AG20443 (cell line): ENCODE data around the gene ERGIC2.

Source experiments
- DNase-seq: peaks from one replicate; pipeline ENCODE4 v3.0.0; 2012; ENCODE audit warnings: low spot score, mixed read lengths

ERGIC2 gene

GRCh38 chr12:29374913-29375312 is 6.1 kb downstream of the ERGIC2 start:
- DNase-seq: no peak

DNA sequence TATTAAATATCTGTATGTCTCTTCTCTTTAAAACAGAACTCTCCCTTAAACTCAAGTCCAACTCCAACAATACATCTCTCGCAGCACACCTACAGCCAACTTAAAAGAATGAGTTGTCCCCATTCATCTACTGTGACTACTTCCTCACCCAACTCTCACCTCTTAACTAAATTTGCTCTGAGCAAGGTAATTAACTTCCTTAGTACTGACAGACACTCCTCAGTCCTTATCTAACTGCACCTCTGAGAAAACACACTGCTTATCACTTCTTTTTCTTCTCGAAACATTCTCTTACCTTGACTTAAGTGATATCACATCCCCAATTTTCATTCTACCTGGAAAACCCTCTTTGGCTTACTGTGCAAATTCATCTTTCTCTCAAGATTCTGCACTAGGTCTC is 7.0 kb downstream of the ERGIC2 start:
- no peak for DNase-seq

- no peak for DNase-seq
These were observed 15.9 kb downstream of the ERGIC2 start for GRCh38 chr12:29365091-29365490.

- DNase-seq: no peak
These were observed 26.0 kb downstream of the ERGIC2 start for GRCh38 chr12:29354954-29355353.

DNA sequence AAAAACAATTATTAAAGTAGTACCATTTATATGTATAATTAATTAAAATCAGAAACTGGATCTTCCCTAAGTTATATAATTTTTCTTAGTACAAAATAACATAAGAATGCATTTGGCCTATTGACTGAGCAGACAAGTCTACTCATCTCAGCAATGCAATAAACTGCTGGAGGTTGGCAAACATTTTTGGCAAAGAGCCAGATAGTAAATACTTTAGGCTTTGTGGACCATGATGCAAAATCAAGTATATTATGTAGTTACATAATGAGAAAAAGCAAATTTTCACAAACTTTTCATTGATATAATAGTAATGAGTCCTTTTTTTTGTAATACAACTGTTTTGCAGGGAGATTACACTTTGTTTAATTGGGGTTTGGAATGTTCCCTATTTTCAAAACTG is 30.9 kb downstream of the ERGIC2 start:
- DNase-seq: peak; percentile 22

DNA sequence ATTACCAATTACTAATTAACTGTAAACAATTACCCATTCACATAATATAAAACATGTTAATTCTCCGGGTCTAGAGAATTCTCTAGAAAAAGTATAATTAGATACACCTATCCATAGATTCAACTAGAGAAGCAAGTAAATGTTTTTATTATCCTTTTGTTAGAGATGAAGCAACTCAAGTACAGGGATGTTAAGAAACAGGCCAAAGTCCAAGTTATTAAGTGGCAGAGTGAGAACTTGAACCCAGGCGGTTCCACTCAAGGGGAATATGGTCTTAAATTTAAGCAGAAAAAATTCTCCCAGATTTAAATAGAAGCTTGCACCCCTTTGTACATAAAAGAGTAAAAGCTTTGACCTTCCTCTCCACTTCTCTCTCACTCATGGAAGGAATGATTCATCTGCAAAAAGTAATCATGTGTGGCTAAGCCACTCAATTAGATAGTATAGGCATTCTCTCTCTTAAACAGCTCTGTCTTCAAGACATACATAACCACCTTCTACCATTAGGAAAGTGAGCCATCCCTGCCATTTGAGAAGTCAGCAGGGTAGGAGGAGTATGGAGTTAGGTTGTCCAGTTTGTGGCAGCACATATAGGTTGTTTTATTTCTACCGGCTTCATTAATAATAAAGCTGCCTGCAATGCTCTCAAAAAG is 34.1 kb downstream of the ERGIC2 start:
- no peak for DNase-seq

DNA sequence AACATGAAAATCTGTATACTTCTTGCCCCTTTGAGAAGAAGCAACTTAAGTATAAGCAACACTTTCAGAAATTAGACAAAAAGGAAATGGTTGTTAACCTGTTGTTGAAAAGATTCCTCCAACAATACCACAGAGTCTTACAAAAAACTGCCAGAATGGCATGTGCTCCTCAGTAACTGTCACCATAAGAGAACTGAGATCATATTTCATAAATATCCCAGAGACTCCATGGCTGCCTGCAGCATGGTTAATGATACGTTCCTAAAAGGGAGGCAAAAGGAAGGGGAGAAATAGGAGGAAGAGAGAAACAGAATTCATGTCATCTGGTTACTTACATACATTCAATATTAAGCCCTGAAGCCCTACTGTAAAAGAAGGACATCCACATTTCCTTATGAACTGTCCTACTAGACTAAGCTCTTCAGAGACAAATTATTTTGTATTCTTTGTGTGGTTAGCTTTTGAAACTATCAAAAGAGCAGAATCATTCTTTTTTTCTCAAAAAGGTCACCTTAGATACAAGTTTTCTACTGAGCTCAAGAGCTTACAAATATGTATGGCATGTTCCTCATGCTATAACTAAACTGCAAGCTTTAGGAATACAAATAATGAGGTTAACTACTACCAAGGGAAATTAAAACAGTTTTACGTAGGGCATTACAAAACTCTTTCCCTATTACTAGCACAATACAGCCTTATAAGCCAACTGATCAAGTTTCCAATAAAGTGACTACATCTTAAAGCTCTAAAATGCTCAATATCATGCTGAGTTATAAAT is 37.8 kb downstream of the ERGIC2 start:
- no peak for DNase-seq

DNA sequence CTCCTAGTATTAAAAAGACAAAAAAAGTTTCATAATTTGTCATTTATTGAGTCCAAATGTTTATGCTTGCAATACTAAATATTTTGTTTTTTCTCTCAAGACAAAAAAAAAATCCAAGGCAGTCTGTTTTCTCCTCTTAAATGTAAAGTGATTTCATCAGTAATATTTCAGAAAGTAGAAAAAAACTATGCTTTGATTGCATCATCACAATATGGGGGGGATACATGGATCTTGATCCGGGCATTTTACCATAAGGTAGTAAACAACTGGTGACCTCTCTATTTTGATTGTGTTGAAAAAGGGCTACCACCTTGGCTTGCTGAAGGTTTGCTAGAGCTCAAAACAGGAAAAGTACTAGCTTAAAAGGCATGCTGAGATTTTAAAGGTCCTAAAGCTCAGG is 43.6 kb downstream of the ERGIC2 start:
- DNase-seq: no peak

- no peak for DNase-seq
These were observed 46.0 kb downstream of the ERGIC2 start for GRCh38 chr12:29334937-29335336.

DNA sequence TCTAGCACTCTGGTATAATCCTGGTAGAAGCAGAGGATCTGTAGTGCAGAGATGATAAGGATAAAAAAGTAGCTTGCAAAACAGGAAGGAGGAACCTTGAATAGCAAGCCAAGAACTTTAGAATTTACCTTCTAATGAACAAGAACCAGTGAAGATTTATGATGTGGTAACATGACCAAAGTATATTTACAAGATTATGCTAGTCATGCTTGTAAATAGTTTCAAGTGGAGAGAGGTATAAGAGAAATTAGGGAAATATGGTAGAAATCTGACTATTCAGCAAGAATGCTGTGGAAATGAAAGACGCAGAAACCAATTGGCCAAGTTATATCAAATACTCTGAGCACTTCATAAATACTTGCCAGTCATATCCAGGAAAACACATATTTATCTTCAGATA is 47.8 kb downstream of the ERGIC2 start:
- no peak for DNase-seq

- no peak for DNase-seq
These were observed 51.6 kb downstream of the ERGIC2 start for GRCh38 chr12:29329411-29329810.

DNA sequence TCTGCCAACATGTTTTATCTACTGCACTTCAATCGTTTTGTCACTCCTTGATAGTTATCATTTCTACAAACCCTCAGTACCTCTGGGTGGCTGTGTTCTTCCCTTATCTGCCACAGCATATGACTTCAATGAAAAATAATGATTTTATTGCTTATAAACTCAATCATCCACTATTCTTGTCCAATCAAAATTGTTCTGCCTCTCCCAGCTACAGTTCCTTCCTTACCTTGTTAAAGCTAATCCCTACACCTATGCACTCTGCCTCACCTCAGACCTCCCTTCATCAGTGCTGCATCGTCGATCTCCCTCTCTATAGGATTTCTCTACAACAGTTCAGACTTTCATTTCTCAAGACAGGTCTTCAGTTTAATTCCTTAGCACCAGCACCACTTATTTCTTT is 58.8 kb downstream of the ERGIC2 start:
- DNase-seq: no peak

GRCh38 chr12:29320295-29321085 is 60.5 kb downstream of the ERGIC2 start:
- DNase-seq: peak; percentile 52

DNA sequence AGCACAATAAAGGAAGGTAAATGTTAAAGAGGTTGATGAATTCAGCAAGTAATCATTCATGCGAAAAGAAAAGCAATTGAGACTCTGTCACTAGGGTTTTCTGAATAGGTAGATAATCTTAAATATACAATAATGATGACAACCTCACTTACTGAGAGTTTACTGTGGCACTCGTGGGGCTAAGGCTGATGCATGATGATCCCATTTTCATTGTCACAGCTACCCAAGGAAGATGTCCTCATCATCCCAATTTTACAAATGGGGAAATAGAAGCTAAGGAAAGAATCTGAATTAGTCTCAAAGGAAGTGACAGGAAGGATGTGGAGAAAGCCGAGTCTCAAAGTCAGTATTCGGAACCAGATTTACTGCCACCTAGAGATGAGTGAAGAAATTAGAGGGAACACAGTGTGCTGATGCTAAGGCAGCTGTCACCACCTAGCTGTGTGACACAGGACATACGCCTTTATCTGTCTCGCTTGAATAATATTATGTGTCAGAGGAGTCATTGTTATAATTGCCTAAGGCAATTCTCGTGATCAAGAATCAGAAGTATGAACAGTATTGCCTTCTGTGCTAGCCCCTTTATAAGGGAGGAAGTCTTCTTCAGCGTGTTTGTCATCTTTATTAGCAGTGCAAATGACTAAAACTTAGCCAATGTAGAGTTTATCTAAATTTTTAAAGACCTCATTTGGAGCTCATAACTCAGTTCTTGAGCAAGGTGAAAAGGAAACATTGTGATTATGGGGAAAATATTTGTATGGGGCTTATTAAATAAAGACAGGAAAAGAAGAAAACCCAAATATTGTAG is 63.2 kb downstream of the ERGIC2 start:
- DNase-seq: peak; percentile 48

GRCh38 chr12:29316752-29317151 is 64.2 kb downstream of the ERGIC2 start:
- DNase-seq: peak; percentile 25

DNA sequence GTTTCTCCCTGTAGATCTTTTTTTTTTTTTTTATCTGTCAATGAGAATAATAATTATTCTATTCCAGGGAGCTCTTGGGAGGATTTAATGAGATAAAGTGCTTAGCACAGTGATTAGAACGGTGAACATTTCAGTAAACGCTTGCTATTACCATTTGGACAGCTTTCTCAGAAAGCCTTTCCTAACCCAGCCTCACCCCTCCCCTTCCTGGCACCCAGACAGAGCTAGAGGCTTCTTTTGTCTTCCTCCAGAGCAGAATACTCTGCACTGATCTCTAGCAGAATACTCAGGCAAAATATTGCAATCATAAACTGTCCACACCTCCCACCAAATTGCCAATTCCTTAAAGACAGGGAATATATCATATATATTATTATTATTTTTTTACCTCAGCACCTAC is 66.6 kb downstream of the ERGIC2 start:
- DNase-seq: no peak

DNA sequence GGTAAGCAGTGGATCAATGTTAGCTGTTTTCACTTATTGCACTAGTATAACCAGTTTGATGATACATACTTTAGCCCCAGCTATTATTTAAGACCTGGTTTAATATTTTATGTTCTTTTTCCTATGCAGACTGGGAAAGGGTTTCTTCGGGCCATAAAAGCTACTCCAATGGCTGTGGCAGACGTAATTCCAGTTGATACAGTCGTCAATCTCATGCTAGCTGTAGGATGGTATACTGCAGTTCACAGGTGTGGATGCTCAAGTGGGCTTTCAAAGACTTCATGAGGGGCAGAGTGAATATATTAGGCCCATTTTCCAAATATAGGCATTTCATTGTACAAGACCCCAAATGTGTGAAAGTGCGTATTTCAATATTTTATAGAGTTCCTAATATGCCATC is 70.1 kb downstream of the ERGIC2 start:
- no peak for DNase-seq

DNA sequence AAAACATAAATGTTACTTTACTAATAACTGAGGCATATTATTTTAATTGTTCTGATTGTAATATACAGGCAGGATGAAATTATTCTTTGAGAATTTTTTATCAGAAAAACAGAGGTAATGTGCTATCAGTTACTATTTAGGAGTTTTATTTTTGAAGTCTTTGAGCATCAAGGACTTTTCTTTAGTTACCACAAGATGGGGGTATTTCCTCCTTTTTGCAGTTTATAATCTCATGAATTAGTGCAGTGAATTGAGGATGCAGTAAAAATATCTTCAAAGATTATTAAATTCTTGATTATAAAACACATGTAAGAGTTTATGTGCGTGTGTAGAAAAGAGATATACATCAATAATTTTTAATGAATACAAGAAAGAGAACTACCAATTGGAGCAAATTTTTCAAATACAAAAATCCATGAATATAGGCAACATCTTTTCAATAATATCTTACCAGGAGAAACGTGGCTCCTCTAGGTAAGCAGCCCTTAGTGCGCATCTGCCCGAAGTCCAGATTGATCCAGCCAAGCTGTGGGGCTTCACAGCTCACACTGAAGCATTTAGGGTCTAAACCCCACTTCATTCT is 71.6 kb downstream of the ERGIC2 start:
- peak; percentile 14 for DNase-seq

- DNase-seq: no peak
These were observed 74.3 kb downstream of the ERGIC2 start for GRCh38 chr12:29306682-29307081.

GRCh38 chr12:29306266-29306665 is 74.7 kb downstream of the ERGIC2 start:
- DNase-seq: no peak

GRCh38 chr12:29304388-29304787 is 76.6 kb downstream of the ERGIC2 start:
- no peak for DNase-seq

GRCh38 chr12:29301114-29301513 is 79.9 kb downstream of the ERGIC2 start:
- no peak for DNase-seq
